K562 (cell line): ENCODE results near the gene RNASE13. TPM values are rescaled to one million over a fixed set of nuclear protein-coding genes. Genes with fewer than 3 reads are reported as not detected.

Experiments
- ATAC-seq: fragments of 200-7000 bp; cut with Tn5 transposase; 3 replicates; pipeline ENCODE4 v1.9.1; 2020; ENCODE audit warnings: moderate library complexity
- BruUV-seq: library from RNA; stranded (reverse); fragments of 400-500 nt; replicated peaks from 2 replicates; lab custom pipeline; 2021; lab: Mats Ljungman, UMichigan
- CTCF ChIA-PET: fragments of 300-600 bp; formaldehyde crosslinking; extraction: SDS; loops from one replicate; lab custom pipeline; 2021; ENCODE audit warnings: low intra/inter-chr PET ratio; lab: Yijun Ruan, JAX
- POLR2A ChIA-PET: fragments of 300-600, 350-650 bp; sonication (Branson Sonifier 250); formaldehyde crosslinking; extraction: SDS; loops from one replicate; lab custom pipeline; 2021; ENCODE audit warnings: antibody characterized with exemption, inconsistent platforms; lab: Yijun Ruan, JAX
- DNase-seq, 4 experiments: peaks; one replicate each; pipeline versions ENCODE4 v3.0.0 to v3.0.0-alpha.2; 2011 to 2018; ENCODE audit warnings: low spot score in 3 of 4, mixed read lengths in 3 of 4; ENCODE audit errors: extremely low read depth in 1 of 4
- FAIRE-seq: peaks from 2 replicates; lab custom pipeline; 2011; peaks lifted over from hg19 to GRCh38; lab: Jason Lieb, UNC
- H2AFZ ChIP-seq: 2 replicates; pipeline ENCODE4 v1.6.0; 2011; ENCODE audit warnings: low read depth, low read length, control low read depth, inconsistent platforms
- H3K27ac ChIP-seq: fragments of 200-600 bp; 3 replicates; pipeline ENCODE4 v1.8.0; 2011; ENCODE audit warnings: low read depth, mild to moderate bottlenecking, control low read depth, inconsistent platforms, low read length, moderate library complexity, mixed read lengths; ENCODE audit errors: extremely low read depth
- H3K27me3 ChIP-seq, 2 experiments: fragments of 300-600 bp in 1 of 2; 2 replicates in 1 of 2; 3 replicates in 1 of 2; pipeline versions ENCODE4 v1.6.0 to v1.8.0; 2011; ENCODE audit warnings: inconsistent platforms in 2 of 2, low read length in 2 of 2, mild to moderate bottlenecking in 1 of 2, mixed read lengths in 1 of 2, moderate library complexity in 1 of 2; ENCODE audit not compliant: control insufficient read depth in 2 of 2, insufficient read depth in 2 of 2
- H3K36me3 ChIP-seq: fragments of 300-600 bp; 3 replicates; pipeline ENCODE4 v1.8.0; 2011; ENCODE audit warnings: mild to moderate bottlenecking, low read length, inconsistent platforms; ENCODE audit not compliant: control insufficient read depth, insufficient read depth
- H3K4me1 ChIP-seq, 2 experiments: fragments of 200-600 bp in 1 of 2; replicated peaks in 1 of 2; 2 replicates in 1 of 2; 3 replicates in 1 of 2; pipeline versions ENCODE4 v1.5.1 to v1.8.0; 2011; ENCODE audit warnings: inconsistent platforms in 2 of 2, low read length in 2 of 2, mild to moderate bottlenecking in 1 of 2, mixed read lengths in 1 of 2, moderate library complexity in 1 of 2; ENCODE audit not compliant: control insufficient read depth in 2 of 2, insufficient read depth in 2 of 2
- H3K4me2 ChIP-seq: 2 replicates; pipeline ENCODE4 v1.6.1; 2011; ENCODE audit warnings: low read length, control low read depth, inconsistent platforms, mixed read lengths; ENCODE audit not compliant: insufficient read depth
- H3K4me3 ChIP-seq: fragments of 200-600 bp; sonication (generic), shearing (Covaris generic); 2 replicates; pipeline ENCODE4 v1.5.1; 2016; ENCODE audit warnings: control low read depth, inconsistent platforms
- H3K79me2 ChIP-seq: fragments of 200-600 bp; 3 replicates; pipeline ENCODE4 v1.8.0; 2011; ENCODE audit warnings: low read length, inconsistent platforms; ENCODE audit not compliant: control insufficient read depth, insufficient read depth
- H3K9ac ChIP-seq, 2 experiments: 2 replicates each; pipeline versions ENCODE4 v1.6.0 to v1.6.1; 2011; ENCODE audit warnings: low read depth in 2 of 2, low read length in 2 of 2, control low read depth in 1 of 2, inconsistent platforms in 1 of 2, mild to moderate bottlenecking in 1 of 2, mixed read lengths in 1 of 2; ENCODE audit not compliant: insufficient read depth in 1 of 2
- H3K9me1 ChIP-seq: one replicate; pipeline ENCODE4 v1.6.0; 2011; ENCODE audit warnings: inconsistent platforms, mild to moderate bottlenecking, low read length, moderate library complexity; ENCODE audit not compliant: control insufficient read depth, insufficient read depth
- H3K9me3 ChIP-seq: replicated peaks from 2 replicates; pipeline ENCODE4 v1.5.1; 2011; ENCODE audit warnings: low read depth, low read length, inconsistent platforms; ENCODE audit not compliant: control insufficient read depth, insufficient read depth
- H4K20me1 ChIP-seq: replicated peaks from 2 replicates; pipeline ENCODE4 v1.6.1; 2011; ENCODE audit warnings: low read length, inconsistent platforms, mixed read lengths; ENCODE audit not compliant: control insufficient read depth, insufficient read depth
- BRD4 ChIP-seq: fragments of 200-600 bp; sonication (generic); IDR thresholded peaks from 2 replicates; pipeline ENCODE4 v1.6.1; 2017; ENCODE audit warnings: inconsistent platforms
- CHD4 ChIP-seq: fragments of 200-600 bp; sonication (generic); IDR thresholded peaks from 3 replicates; pipeline ENCODE4 v1.6.1; 2012; ENCODE audit warnings: low read depth, mild to moderate bottlenecking, mixed read lengths, low read length, inconsistent platforms; ENCODE audit not compliant: insufficient read depth, insufficient replicate concordance, poor library complexity, severe bottlenecking
- DLX4 ChIP-seq: fragments of 250-450 bp; sonication (Bioruptor Pico); IDR thresholded peaks from 2 replicates; pipeline ENCODE4 v1.6.1; 2021; ENCODE audit warnings: mild to moderate bottlenecking
- GTF2A2 ChIP-seq: IDR thresholded peaks from 2 replicates; pipeline ENCODE4 v1.6.1; 2016; ENCODE audit warnings: mild to moderate bottlenecking, missing genetic modification characterization, missing compliant biosample characterization
- KDM2B ChIP-seq: fragments of 250-450 bp; sonication (Bioruptor Pico); IDR thresholded peaks from 2 replicates; pipeline ENCODE4 v1.8.0; 2021; ENCODE audit warnings: mild to moderate bottlenecking, moderate library complexity
- MAFK ChIP-seq: IDR thresholded peaks from 2 replicates; pipeline ENCODE4 v1.6.1; 2011; ENCODE audit warnings: low read length, improper control_type of control experiment
- MIER1 ChIP-seq: fragments of 450-650 bp; IDR thresholded peaks from 2 replicates; pipeline ENCODE4 v1.6.1; 2016; ENCODE audit warnings: antibody characterized with exemption, mild to moderate bottlenecking, low read depth
- NFIC ChIP-seq: fragments of 450-650 bp; IDR thresholded peaks from 2 replicates; pipeline ENCODE4 v1.6.1; 2017; ENCODE audit warnings: mild to moderate bottlenecking, inconsistent platforms
- RFX5 ChIP-seq: IDR thresholded peaks from 2 replicates; pipeline ENCODE4 v1.6.1; 2011; ENCODE audit warnings: low read depth, mild to moderate bottlenecking, improper control_type of control experiment, low read length
- SMARCA4 ChIP-seq: fragments of 450-650 bp; IDR thresholded peaks from 2 replicates; pipeline ENCODE4 v1.6.1; 2016
- STAT5B ChIP-seq: fragments of 250-450 bp; sonication (Bioruptor Pico); IDR thresholded peaks from 2 replicates; pipeline ENCODE4 v1.8.0; 2021; ENCODE audit warnings: mild to moderate bottlenecking, inconsistent platforms
- SUPT5H ChIP-seq: fragments of 450-650 bp; IDR thresholded peaks from 2 replicates; pipeline ENCODE4 v1.6.1; 2016
- ZNF780A ChIP-seq: fragments of 250-450 bp; sonication (Bioruptor Pico); IDR thresholded peaks from 2 replicates; pipeline ENCODE4 v1.5.0; 2021; ENCODE audit warnings: mild to moderate bottlenecking
- WGBS: fragments of 100-300 bp; shearing (Covaris generic); methylation state at CpG from one replicate; pipeline ENCODE4 v1.1.6; 2016; ENCODE audit warnings: low coverage, mixed read lengths; ENCODE audit not compliant: insufficient coverage; ENCODE audit errors: missing lambda C conversion rate; 5-methylcytosine and 5-hydroxymethylcytosine counted together
- in situ Hi-C: fragments of 300-500 bp; cut with MboI; formaldehyde crosslinking; loops from 4 replicates; pipeline ENCODE4 v1.15.0; 2018; ENCODE audit warnings: inconsistent platforms, mixed read lengths
- intact Hi-C: fragments of 100-400 bp; cut with micrococcal nuclease; formaldehyde crosslinking; loops from 2 replicates; pipeline ENCODE4 v1.14.2; 2022
- polyA plus RNA-seq, 8 experiments: library from polyadenylated mRNA; depleted of rRNA in 4 of 8; stranded (reverse) in 5 of 8; unstranded in 3 of 8; fragments of >200 nt; fragmentation: Nextera tagmentation in 2 of 8; fragmentation: Illumina TruSeq in 1 of 8; extraction: Ambion mirVana in 2 of 8; extraction: Trizol in 1 of 8; gene quantifications; 2 replicates each; pipeline versions ENCODE4 v1.2.1 to v1.2.3, GENCODE V29; 2011 to 2014; ENCODE audit warnings: inconsistent platforms in 1 of 8, missing spikeins in 1 of 8
- total RNA-seq, 7 experiments: library from RNA; depleted of rRNA in 6 of 7; stranded (reverse); fragments of >200 nt in 6 of 7; fragmentation: Illumina TruSeq in 2 of 7; extraction: Trizol in 2 of 7; gene quantifications; 2 replicates each; pipeline versions ENCODE4 v1.2.1 to v1.2.3, GENCODE V29; 2011 to 2021; ENCODE audit warnings: low replicate concordance in 1 of 7
- TF ChIP-seq, protein P1 (sequence below): sonication (generic); formaldehyde crosslinking; IDR thresholded peaks from 2 replicates; pipeline ENCODE4 v1.8.0; 2022; ENCODE audit warnings: mild to moderate bottlenecking, missing genetic modification reagents
- TF ChIP-seq, protein P2 (sequence below): fragments of 250-450 bp; sonication (Bioruptor Pico); IDR thresholded peaks from 2 replicates; pipeline ENCODE4 v1.8.0; 2021; ENCODE audit warnings: moderate library complexity, mild to moderate bottlenecking, inconsistent platforms
- TF ChIP-seq, protein P3 (sequence below): sonication (generic); formaldehyde crosslinking; IDR thresholded peaks from 2 replicates; pipeline ENCODE4 v1.5.0; 2020; ENCODE audit warnings: missing genetic modification reagents

The RNASE13 gene
- total and polyA plus RNA-seq, 9 of the 15 experiments (the other 6 are each of a cell fraction or from before 2014, with no cell fraction given): not detected

- TF ChIP-seq, protein P1, sequence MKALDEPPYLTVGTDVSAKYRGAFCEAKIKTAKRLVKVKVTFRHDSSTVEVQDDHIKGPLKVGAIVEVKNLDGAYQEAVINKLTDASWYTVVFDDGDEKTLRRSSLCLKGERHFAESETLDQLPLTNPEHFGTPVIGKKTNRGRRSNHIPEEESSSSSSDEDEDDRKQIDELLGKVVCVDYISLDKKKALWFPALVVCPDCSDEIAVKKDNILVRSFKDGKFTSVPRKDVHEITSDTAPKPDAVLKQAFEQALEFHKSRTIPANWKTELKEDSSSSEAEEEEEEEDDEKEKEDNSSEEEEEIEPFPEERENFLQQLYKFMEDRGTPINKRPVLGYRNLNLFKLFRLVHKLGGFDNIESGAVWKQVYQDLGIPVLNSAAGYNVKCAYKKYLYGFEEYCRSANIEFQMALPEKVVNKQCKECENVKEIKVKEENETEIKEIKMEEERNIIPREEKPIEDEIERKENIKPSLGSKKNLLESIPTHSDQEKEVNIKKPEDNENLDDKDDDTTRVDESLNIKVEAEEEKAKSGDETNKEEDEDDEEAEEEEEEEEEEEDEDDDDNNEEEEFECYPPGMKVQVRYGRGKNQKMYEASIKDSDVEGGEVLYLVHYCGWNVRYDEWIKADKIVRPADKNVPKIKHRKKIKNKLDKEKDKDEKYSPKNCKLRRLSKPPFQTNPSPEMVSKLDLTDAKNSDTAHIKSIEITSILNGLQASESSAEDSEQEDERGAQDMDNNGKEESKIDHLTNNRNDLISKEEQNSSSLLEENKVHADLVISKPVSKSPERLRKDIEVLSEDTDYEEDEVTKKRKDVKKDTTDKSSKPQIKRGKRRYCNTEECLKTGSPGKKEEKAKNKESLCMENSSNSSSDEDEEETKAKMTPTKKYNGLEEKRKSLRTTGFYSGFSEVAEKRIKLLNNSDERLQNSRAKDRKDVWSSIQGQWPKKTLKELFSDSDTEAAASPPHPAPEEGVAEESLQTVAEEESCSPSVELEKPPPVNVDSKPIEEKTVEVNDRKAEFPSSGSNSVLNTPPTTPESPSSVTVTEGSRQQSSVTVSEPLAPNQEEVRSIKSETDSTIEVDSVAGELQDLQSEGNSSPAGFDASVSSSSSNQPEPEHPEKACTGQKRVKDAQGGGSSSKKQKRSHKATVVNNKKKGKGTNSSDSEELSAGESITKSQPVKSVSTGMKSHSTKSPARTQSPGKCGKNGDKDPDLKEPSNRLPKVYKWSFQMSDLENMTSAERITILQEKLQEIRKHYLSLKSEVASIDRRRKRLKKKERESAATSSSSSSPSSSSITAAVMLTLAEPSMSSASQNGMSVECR (CRISPR knock-in tag): no peak
- TF ChIP-seq ZNF780A (CRISPR knock-in tag): no peak
These were observed 39.3 kb upstream of the RNASE13 start (continued) for GRCh38 chr14:21073921-21074320.

- H3K9ac ChIP-seq: no peak overlapping the region
- FAIRE-seq: no peak
- in situ Hi-C loops (no loop called here), intact Hi-C loops (no loop called here)
- no peaks in the 10 kb centered on the region for H3K36me3 ChIP-seq
- TF ChIP-seq NFIC (no peak), STAT5B (no peak), BRD4 (no peak), KDM2B (CRISPR knock-in tag) (no peak), CHD4 (no peak), MAFK (no peak), SMARCA4 (no peak), GTF2A2 (tag) (no peak), RFX5 (no peak), MIER1 (no peak), SUPT5H (no peak), DLX4 (no peak)
- TF ChIP-seq, protein P2, sequence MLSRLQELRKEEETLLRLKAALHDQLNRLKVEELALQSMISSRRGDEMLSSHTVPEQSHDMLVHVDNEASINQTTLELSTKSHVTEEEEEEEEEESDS (CRISPR knock-in tag): no peak
- TF ChIP-seq, protein P3, sequence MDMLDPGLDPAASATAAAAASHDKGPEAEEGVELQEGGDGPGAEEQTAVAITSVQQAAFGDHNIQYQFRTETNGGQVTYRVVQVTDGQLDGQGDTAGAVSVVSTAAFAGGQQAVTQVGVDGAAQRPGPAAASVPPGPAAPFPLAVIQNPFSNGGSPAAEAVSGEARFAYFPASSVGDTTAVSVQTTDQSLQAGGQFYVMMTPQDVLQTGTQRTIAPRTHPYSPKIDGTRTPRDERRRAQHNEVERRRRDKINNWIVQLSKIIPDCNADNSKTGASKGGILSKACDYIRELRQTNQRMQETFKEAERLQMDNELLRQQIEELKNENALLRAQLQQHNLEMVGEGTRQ (CRISPR knock-in tag): no peak
- H2AFZ ChIP-seq: no peak overlapping the region
- ATAC-seq: no peak
- H3K4me3 ChIP-seq: no peak overlapping the region
- H3K27ac ChIP-seq: no peak overlapping the region
- no peaks in the 10 kb centered on the region; the same call in 2 of the 3 replicates for H3K79me2 ChIP-seq
- H3K27me3 ChIP-seq: no peaks in the 10 kb centered on the region
- peaks cover 2 to 41% of the 10 kb centered on the region in 2 experiments; a peak in 3 of 5 replicates for H3K4me1 ChIP-seq
- no TSS peak for BruUV-seq
- no peaks in the 10 kb centered on the region for H3K9me1 ChIP-seq
- H3K4me2 ChIP-seq: no peak overlapping the region
- CTCF ChIA-PET: no interaction called here
- H3K9me3 ChIP-seq: no peaks in the 10 kb centered on the region
- no peaks in the 10 kb centered on the region for H4K20me1 ChIP-seq
- DNase-seq: no peak
- WGBS: 90% methylated on average over 7 of the region's 9 CpGs
- POLR2A ChIA-PET: interaction anchor here (0.6 to 0.7 kb wide), 2 partner anchors 12 to 139 kb away, joined by 3 read pairs; no protein-coding TSS in a partner anchor
These were observed 38.3 kb upstream of the RNASE13 start for GRCh38 chr14:21072781-21073339.
